ENCODE measurements around the gene ZNF43. TPM values are rescaled to one million over a fixed set of nuclear protein-coding genes. Genes with fewer than 3 reads are reported as not detected.
"Not testable (repeated sequence)": the region's sequence is repeated elsewhere in the genome, so short reads cannot be mapped to it uniquely, and the experiment has no call there.

ZNF43 gene
- 10 to 100 TPM; 21.6 to 21.8 TPM for total RNA-seq

DNA sequence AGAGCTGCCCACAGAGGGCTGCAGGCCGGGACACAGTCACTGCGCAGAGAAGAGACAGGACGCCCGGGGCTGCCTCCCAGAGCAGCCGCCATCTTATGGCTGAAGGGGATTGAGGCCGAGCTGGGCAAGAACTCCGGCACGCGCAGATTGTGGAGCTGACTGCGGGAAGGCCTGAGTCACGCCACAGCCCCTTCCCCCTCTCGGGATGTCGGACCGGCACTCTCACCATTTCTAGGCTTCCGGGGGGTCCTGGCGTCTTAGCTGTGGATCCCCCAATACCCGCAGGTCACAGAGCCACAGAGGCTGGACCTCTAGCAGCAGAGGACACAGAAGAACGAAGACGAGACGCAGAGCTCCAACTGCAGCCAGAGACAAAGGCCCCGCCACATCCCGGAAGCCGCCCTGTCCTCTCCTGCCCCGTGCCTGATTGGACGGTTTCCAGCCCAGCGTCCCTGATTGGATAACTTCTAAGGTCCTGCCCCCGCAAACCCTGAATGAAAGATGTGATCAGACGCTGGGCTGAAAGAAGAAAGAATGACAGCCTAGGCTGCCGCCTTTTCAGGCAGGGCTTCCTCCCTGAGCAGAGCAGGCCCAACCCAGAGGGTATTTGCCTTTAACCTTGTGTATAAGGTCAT lies at the start of gene ZNF43:
TSS of gene ZNF43 (minus strand) at position 373 of the 635 bp plus-strand sequence. CDS start at position 229, 144 bp downstream.
- WGBS, result under 1% methylated on average over 29 of the region's 29 CpGs
- H3K4me1 ChIP-seq (replicated peaks), result no peaks in the 10 kb centered on the region
- H3K36me3 ChIP-seq, result no peaks in the 10 kb centered on the region
- peak; percentile 97 for DNase-seq (ENCODE audit: low spot score)
- TF ChIP-seq, protein P1, sequence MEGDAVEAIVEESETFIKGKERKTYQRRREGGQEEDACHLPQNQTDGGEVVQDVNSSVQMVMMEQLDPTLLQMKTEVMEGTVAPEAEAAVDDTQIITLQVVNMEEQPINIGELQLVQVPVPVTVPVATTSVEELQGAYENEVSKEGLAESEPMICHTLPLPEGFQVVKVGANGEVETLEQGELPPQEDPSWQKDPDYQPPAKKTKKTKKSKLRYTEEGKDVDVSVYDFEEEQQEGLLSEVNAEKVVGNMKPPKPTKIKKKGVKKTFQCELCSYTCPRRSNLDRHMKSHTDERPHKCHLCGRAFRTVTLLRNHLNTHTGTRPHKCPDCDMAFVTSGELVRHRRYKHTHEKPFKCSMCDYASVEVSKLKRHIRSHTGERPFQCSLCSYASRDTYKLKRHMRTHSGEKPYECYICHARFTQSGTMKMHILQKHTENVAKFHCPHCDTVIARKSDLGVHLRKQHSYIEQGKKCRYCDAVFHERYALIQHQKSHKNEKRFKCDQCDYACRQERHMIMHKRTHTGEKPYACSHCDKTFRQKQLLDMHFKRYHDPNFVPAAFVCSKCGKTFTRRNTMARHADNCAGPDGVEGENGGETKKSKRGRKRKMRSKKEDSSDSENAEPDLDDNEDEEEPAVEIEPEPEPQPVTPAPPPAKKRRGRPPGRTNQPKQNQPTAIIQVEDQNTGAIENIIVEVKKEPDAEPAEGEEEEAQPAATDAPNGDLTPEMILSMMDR (IDR thresholded peaks at IDR 0.05), result no peak
- TF ChIP-seq POLR2A (IDR thresholded peaks at IDR 0.05), result peak; percentile 74
- TF ChIP-seq POLR2AphosphoS5 (IDR thresholded peaks at IDR 0.05), result peak; percentile 90
- peak within 1 kb of the TSS; percentile 51 to 65 for H3K4me3 ChIP-seq
- no peaks in the 10 kb centered on the region for H3K27me3 ChIP-seq (replicated peaks; ENCODE audit: insufficient read depth)
- H3K27ac ChIP-seq, result peak within 1 kb of the TSS; percentile 81 to 86
- no peaks in the 10 kb centered on the region for H3K9me3 ChIP-seq
- intact Hi-C loops (cut with DNase I), result no loop called here

DNA sequence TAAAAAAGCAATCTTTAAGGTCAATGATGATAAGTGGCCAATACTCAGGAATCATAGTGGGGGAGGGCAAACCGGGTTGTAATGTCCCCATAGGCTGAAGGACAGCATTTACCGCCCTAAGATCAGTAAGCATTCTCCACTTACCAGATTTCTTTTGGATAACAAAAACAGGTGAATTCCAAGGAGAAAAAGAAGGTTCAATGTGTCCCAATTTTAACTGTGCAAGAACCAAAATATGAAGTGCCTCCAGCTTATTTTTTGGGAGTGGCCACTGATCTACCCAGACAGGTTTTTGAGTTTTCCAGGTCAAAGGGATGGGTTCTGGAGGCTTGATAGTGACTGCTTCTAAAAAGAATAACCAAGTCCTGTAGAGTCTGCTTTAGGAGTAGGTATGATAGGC lies 49.5 kb upstream of the ZNF43 start:
- H3K9me3 ChIP-seq; H3K27me3 ChIP-seq (replicated peaks; ENCODE audit: insufficient read depth); H3K4me1 ChIP-seq (replicated peaks); intact Hi-C loops (cut with DNase I); H3K4me3 ChIP-seq; H3K36me3 ChIP-seq; H3K27ac ChIP-seq; DNase-seq (ENCODE audit: low spot score): not testable (repeated sequence)
- 84% methylated on average over 2 of the region's 2 CpGs for WGBS

DNA sequence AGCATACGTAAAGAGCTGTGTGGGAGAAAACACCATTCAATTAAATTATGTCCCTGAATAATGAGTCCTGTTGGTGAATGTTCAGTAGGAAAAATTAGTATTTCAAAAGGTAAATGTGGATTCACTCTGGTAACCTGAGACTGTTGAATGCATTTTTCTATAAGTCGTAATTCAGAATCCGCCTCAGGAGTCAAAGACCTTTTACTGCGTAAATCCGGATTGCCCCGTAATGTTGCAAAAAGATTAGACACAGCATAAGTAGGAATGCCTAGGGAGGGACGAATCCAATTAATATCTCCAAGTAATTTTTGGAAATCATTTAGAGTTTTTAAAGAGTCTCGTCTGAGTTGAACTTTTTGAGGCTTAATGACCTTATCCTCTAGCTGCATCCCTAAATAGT lies 48.8 kb upstream of the ZNF43 start:
- H3K9me3 ChIP-seq; H3K4me3 ChIP-seq; H3K4me1 ChIP-seq (replicated peaks); intact Hi-C loops (cut with DNase I); H3K27me3 ChIP-seq (replicated peaks; ENCODE audit: insufficient read depth); H3K27ac ChIP-seq; DNase-seq (ENCODE audit: low spot score); H3K36me3 ChIP-seq: not testable (repeated sequence)
- WGBS, result 73% methylated on average over 8 of the region's 8 CpGs

DNA sequence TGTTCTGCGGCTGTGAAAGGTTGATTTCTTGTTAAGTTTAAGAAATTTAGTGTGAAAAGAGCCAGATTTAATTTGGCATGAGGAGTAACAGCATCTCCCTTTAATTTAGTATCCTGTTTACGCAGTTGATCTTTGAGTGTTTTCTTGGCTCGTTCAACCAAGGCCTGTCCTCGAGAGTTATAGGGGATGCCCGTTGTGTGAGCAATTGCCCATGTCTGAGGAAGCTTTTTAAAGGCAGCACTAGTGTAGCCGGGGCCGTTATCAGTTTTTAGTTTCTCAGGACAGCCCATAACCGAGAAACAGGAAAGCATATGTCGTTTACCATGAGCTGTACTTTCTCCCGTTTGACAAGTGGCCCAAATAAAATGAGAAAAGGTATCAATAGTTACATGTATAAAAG lies 47.5 kb upstream of the ZNF43 start:
- no peaks in the 10 kb centered on the region for H3K4me1 ChIP-seq (replicated peaks)
- H3K4me3 ChIP-seq, result no peak overlapping the region
- no peaks in the 10 kb centered on the region for H3K27me3 ChIP-seq (replicated peaks; ENCODE audit: insufficient read depth)
- H3K27ac ChIP-seq, result no peak overlapping the region
- TF ChIP-seq POLR2AphosphoS5 (IDR thresholded peaks at IDR 0.05), result no peak
- TF ChIP-seq POLR2A (IDR thresholded peaks at IDR 0.05), result no peak
- TF ChIP-seq, protein P1 (IDR thresholded peaks at IDR 0.05), result no peak
- DNase-seq (ENCODE audit: low spot score), result no peak
- intact Hi-C loops (cut with DNase I), result no loop called here
- no peaks in the 10 kb centered on the region for H3K36me3 ChIP-seq
- 68% methylated on average over 10 of the region's 10 CpGs for WGBS
- no peaks in the 10 kb centered on the region for H3K9me3 ChIP-seq

DNA sequence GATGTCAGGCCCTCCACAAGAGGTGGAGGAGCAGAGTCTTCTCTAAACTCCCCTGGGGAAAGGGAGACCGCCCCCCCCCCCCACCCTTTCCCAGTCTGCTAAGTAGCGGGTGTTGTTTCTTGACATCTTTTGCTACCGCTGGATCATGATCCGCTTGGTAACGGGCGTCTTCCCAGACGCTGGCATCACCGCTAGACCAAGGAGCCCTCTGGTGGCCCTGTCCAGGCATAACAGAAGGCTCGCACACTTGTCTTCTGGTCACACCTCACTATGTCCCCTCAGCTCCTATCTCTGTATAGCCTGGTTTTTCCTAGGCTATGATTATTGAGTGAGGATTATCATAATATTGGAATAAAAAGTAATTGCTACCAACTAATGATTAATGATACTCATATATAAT lies 44.8 kb upstream of the ZNF43 start:
- TF ChIP-seq, protein P1 (IDR thresholded peaks at IDR 0.05), result peak in 1 of 4 experiments; percentile 34
- H3K27ac ChIP-seq; H3K4me1 ChIP-seq (replicated peaks); H3K36me3 ChIP-seq; intact Hi-C loops (cut with DNase I); H3K4me3 ChIP-seq; DNase-seq (ENCODE audit: low spot score); H3K27me3 ChIP-seq (replicated peaks; ENCODE audit: insufficient read depth); H3K9me3 ChIP-seq: not testable (repeated sequence)
- 56% methylated on average over 8 of the region's 9 CpGs for WGBS

DNA sequence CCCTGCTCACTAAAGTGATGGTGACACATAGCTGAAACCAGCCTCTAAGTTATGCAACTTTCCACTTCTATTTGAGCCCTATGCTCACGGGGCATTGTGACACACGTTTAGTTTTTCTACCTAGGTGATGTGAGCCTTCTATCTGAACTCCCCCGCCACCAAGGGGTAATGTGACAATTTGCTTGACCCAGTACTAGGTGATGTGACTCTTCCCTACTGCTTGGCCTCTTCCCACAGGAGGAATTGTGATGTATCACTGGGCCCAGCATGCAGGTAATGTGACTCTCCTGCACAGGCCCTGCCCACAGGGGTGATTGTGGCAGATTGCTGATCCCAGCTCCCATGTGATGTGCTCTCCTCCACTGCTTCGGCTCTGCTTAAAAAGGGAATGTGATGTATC lies 42.7 kb upstream of the ZNF43 start:
- H3K4me1 ChIP-seq (replicated peaks), result no peaks in the 10 kb centered on the region
- H3K9me3 ChIP-seq, result no peaks in the 10 kb centered on the region
- WGBS, result 86% methylated on average over 4 of the region's 4 CpGs
- H3K27me3 ChIP-seq (replicated peaks; ENCODE audit: insufficient read depth), result no peaks in the 10 kb centered on the region
- H3K27ac ChIP-seq, result no peak overlapping the region
- intact Hi-C loops (cut with DNase I), result no loop called here
- no peak overlapping the region for H3K4me3 ChIP-seq
- DNase-seq (ENCODE audit: low spot score), result no peak
- H3K36me3 ChIP-seq, result no peaks in the 10 kb centered on the region
- TF ChIP-seq POLR2A (IDR thresholded peaks at IDR 0.05) (no peak), POLR2AphosphoS5 (IDR thresholded peaks at IDR 0.05) (no peak)
- TF ChIP-seq, protein P1 (IDR thresholded peaks at IDR 0.05), result no peak

Data from prostate gland (tissue), 2 donors.